ENCODE data around the gene AMELY.
"Not testable (repeated sequence)": the region's sequence is repeated elsewhere in the genome, so short reads cannot be mapped to it uniquely, and the experiment has no call there.

Gene AMELY

GRCh38 chrY:6911253-6911881, at the start of gene AMELY:
TSS of gene AMELY (minus strand) at chrY:6911752. CDS start at chrY:6872608, 39,144 bp downstream.
- no peak for DNase-seq

GRCh38 chrY:6949947-6950346, 38.4 kb upstream of the AMELY start:
- no peak for DNase-seq

- no peak for DNase-seq
Measured at GRCh38 chrY:6948378-6948777, 36.8 kb upstream of the AMELY start.

- DNase-seq, result no peak
Measured at GRCh38 chrY:6947695-6948094, 36.1 kb upstream of the AMELY start.

GRCh38 chrY:6935497-6935896, 23.9 kb upstream of the AMELY start:
- no peak for DNase-seq

- DNase-seq, result no peak
Measured at GRCh38 chrY:6931779-6932396, 20.3 kb upstream of the AMELY start.

- DNase-seq, result no peak
Measured at GRCh38 chrY:6929237-6929636, 17.7 kb upstream of the AMELY start.

GRCh38 chrY:6928265-6928664, 16.7 kb upstream of the AMELY start:
- no peak for DNase-seq

GRCh38 chrY:6921061-6921460, 9.5 kb upstream of the AMELY start:
- DNase-seq, result no peak

GRCh38 chrY:6913362-6913761, 1.8 kb upstream of the AMELY start:
- DNase-seq, result no peak

- DNase-seq, result no peak
Measured at GRCh38 chrY:6910372-6911252, 940 bp downstream of the AMELY start, which contains the start of gene TBL1Y. TSS of gene TBL1Y (plus strand) at chrY:6910697. CDS start at chrY:7025085, 114,388 bp downstream.

GRCh38 chrY:6909856-6910255, 1.7 kb downstream of the AMELY start:
- DNase-seq, result no peak

GRCh38 chrY:6909118-6909521, 2.4 kb downstream of the AMELY start:
- no peak for DNase-seq

- DNase-seq, result not testable (repeated sequence)
Measured at GRCh38 chrY:6908021-6908420, 3.5 kb downstream of the AMELY start.

- no peak for DNase-seq
Measured at GRCh38 chrY:6907591-6907990, 4.0 kb downstream of the AMELY start.

- not testable (repeated sequence) for DNase-seq
Measured at GRCh38 chrY:6902116-6902515, 9.4 kb downstream of the AMELY start.

- no peak for DNase-seq
Measured at GRCh38 chrY:6895236-6895635, 16.3 kb downstream of the AMELY start.

GRCh38 chrY:6894496-6894895, 17.1 kb downstream of the AMELY start:
- DNase-seq, result no peak

- no peak for DNase-seq
Measured at GRCh38 chrY:6849384-6849783, 62.2 kb downstream of the AMELY start.

- DNase-seq, result not testable (repeated sequence)
Measured at GRCh38 chrY:6842650-6843049, 68.9 kb downstream of the AMELY start.

Data from CD4-positive, alpha-beta T cell treated with Interleukin-4 for 4 hours (primary cell).